ENCODE measurements around the gene DIP2B. TPM values are rescaled to one million over a fixed set of nuclear protein-coding genes. Genes with fewer than 3 reads are reported as not detected.

Gene DIP2B
- polyA plus RNA-seq, 1 donor from 2014 or later: 44.0 TPM

- H3K9me2 ChIP-seq (ENCODE audit: insufficient read depth, low read length): no peaks in the 10 kb centered on the region
- no peaks in the 10 kb centered on the region for H3K27me3 ChIP-seq (ENCODE audit: insufficient read depth, low read depth, low read length)
- no peak overlapping the region for H2AFZ ChIP-seq (ENCODE audit: low read depth, low read length)
- H3K36me3 ChIP-seq (ENCODE audit: insufficient read depth, low read length): no peaks in the 10 kb centered on the region
- H3K4me2 ChIP-seq (ENCODE audit: low read length): no peak overlapping the region
- H4K20me1 ChIP-seq (ENCODE audit: insufficient read depth): no peaks in the 10 kb centered on the region
- no peak overlapping the region for H3K4me3 ChIP-seq (ENCODE audit: low read length)
- H3K9me3 ChIP-seq (ENCODE audit: low read length): no peaks in the 10 kb centered on the region
- no peaks in the 10 kb centered on the region for H3F3A ChIP-seq (ENCODE audit: insufficient read depth, low read length, poor library complexity, severe bottlenecking)
- H3K27ac ChIP-seq (ENCODE audit: low read length): no peak overlapping the region
- H3K79me2 ChIP-seq (replicated peaks; ENCODE audit: insufficient read depth, low read length): peaks cover 33% of the 10 kb centered on the region
- TF ChIP-seq CTCF (IDR thresholded peaks at IDR 0.05; ENCODE audit: poor library complexity, severe bottlenecking) (no peak), TAF1 (IDR thresholded peaks at IDR 0.05; ENCODE audit: low read depth) (no peak), REST (IDR thresholded peaks at IDR 0.05; ENCODE audit: borderline replicate concordance) (no peak)
- no peak overlapping the region for H3K9ac ChIP-seq (ENCODE audit: low read length)
Observed at GRCh38 chr12:50564237-50564947, 59.6 kb downstream of the DIP2B start.

DNA sequence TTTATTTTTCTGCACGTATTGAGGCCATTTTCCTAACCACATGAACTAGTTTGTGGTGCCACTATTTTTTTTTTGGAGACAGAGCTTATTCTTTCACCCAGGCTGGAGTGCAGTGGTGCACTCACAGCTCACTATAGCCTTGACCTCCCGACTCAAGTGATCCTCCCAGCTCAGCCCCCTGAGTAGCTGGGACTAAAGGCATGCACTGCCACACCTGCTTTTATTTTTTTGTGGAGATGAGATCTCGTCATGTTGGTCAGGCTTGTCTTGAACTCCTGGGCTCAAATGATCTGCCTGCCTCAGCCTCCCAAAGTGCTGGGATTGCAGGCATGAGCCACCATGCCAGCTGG is 60.1 kb downstream of the DIP2B start:
- Histone ChIP-seq H4K20me1 (ENCODE audit: insufficient read depth) (no peaks in the 10 kb centered on the region), H3K9me2 (ENCODE audit: insufficient read depth, low read length) (no peaks in the 10 kb centered on the region), H3K9me3 (ENCODE audit: low read length) (no peaks in the 10 kb centered on the region), H3F3A (ENCODE audit: insufficient read depth, low read length, poor library complexity, severe bottlenecking) (no peaks in the 10 kb centered on the region), H3K9ac (ENCODE audit: low read length) (no peak overlapping the region), H2AFZ (ENCODE audit: low read depth, low read length) (no peak overlapping the region), H3K79me2 (replicated peaks; ENCODE audit: insufficient read depth, low read length) (peaks cover 28% of the 10 kb centered on the region), H3K27me3 (ENCODE audit: insufficient read depth, low read depth, low read length) (no peaks in the 10 kb centered on the region), H3K4me2 (ENCODE audit: low read length) (no peak overlapping the region), H3K36me3 (ENCODE audit: insufficient read depth, low read length) (no peaks in the 10 kb centered on the region), H3K4me3 (ENCODE audit: low read length) (no peak overlapping the region), H3K27ac (ENCODE audit: low read length) (no peak overlapping the region)
- TF ChIP-seq EZH2 (IDR thresholded peaks at IDR 0.05; ENCODE audit: borderline replicate concordance, insufficient read depth, low read length, poor library complexity, severe bottlenecking) (no peak), EP300 (conservative IDR thresholded peaks at IDR 0.05; ENCODE audit: poor library complexity, severe bottlenecking) (no peak), TAF1 (IDR thresholded peaks at IDR 0.05; ENCODE audit: low read depth) (no peak), MXI1 (conservative IDR thresholded peaks at IDR 0.05; ENCODE audit: poor library complexity, severe bottlenecking) (no peak), CTCF (IDR thresholded peaks at IDR 0.05; ENCODE audit: poor library complexity, severe bottlenecking) (no peak), REST (IDR thresholded peaks at IDR 0.05; ENCODE audit: borderline replicate concordance) (no peak), SMC3 (conservative IDR thresholded peaks at IDR 0.05; ENCODE audit: poor library complexity) (no peak)

All from neural cell (in vitro differentiated cells).